Chondrocyte (in vitro differentiated cells): ENCODE data around the gene CCDC7. TPM values are rescaled to one million over a fixed set of nuclear protein-coding genes. Genes with fewer than 3 reads are reported as not detected.
"Not testable (repeated sequence)": the region's sequence is repeated elsewhere in the genome, so short reads cannot be mapped to it uniquely, and the experiment has no call there.

Source experiments
- DNase-seq: peaks from one replicate; pipeline ENCODE4 v3.0.0; 2021; ENCODE audit warnings: mixed read lengths, low spot score
- H3K27ac Mint-ChIP-seq: one replicate; pipeline ENCODE4 v1.8.0; 2021; ENCODE audit warnings: mild to moderate bottlenecking, moderate library complexity, mixed read lengths; ENCODE audit not compliant: unreplicated experiment
- H3K27me3 Mint-ChIP-seq: 2 replicates; pipeline ENCODE4 v1.8.0; 2021; ENCODE audit warnings: low read depth, mixed read lengths
- H3K36me3 Mint-ChIP-seq: 2 replicates; pipeline ENCODE4 v1.8.0; 2021; ENCODE audit warnings: low read depth, mixed read lengths
- H3K4me1 Mint-ChIP-seq: 2 replicates; pipeline ENCODE4 v1.8.0; 2021; ENCODE audit warnings: low read depth, mild to moderate bottlenecking, mixed read lengths
- H3K4me3 Mint-ChIP-seq: one replicate; pipeline ENCODE4 v1.8.0; 2021; ENCODE audit warnings: mild to moderate bottlenecking, moderate library complexity, mixed read lengths; ENCODE audit not compliant: unreplicated experiment
- H3K9me3 Mint-ChIP-seq: 2 replicates; pipeline ENCODE4 v1.8.0; 2021; ENCODE audit warnings: low read depth, mixed read lengths
- CTCF ChIP-seq: fragments of 200-600 bp; sonication (generic); IDR thresholded peaks from 2 replicates; pipeline ENCODE4 v1.5.0; 2021; ENCODE audit warnings: antibody characterized with exemption, mild to moderate bottlenecking, moderate library complexity
- total RNA-seq: library from RNA; stranded (reverse); gene quantifications from 3 replicates; pipeline ENCODE4 v1.2.1, GENCODE V29; 2021

CCDC7 gene
- total RNA-seq, 1 donor from 2014 or later: 7.0 TPM

- H3K4me1 Mint-ChIP-seq: no peaks in the 10 kb centered on the region
- TF ChIP-seq CTCF: no peak
- H3K27me3 Mint-ChIP-seq: no peaks in the 10 kb centered on the region
- peaks cover 19% of the 10 kb centered on the region for H3K9me3 Mint-ChIP-seq
- H3K36me3 Mint-ChIP-seq: peaks cover 7% of the 10 kb centered on the region
- no peak for DNase-seq
- no peak overlapping the region for H3K27ac Mint-ChIP-seq
- no peak overlapping the region for H3K4me3 Mint-ChIP-seq
Measured at GRCh38 chr10:32684291-32684690, 238.4 kb downstream of the CCDC7 start.

- Mint-ChIP-seq H3K27me3 (no peaks in the 10 kb centered on the region), H3K9me3 (peaks cover 15% of the 10 kb centered on the region), H3K27ac (no peak overlapping the region), H3K36me3 (peaks cover 9% of the 10 kb centered on the region), H3K4me1 (no peaks in the 10 kb centered on the region), H3K4me3 (no peak overlapping the region)
- no peak for DNase-seq
- TF ChIP-seq CTCF: no peak
Measured at GRCh38 chr10:32687116-32687515, 241.2 kb downstream of the CCDC7 start.

GRCh38 chr10:32687546-32687945 is 241.6 kb downstream of the CCDC7 start:
- H3K4me1 Mint-ChIP-seq: no peaks in the 10 kb centered on the region
- DNase-seq: no peak
- peaks cover 8% of the 10 kb centered on the region for H3K36me3 Mint-ChIP-seq
- no peaks in the 10 kb centered on the region for H3K27me3 Mint-ChIP-seq
- H3K9me3 Mint-ChIP-seq: peaks cover 11% of the 10 kb centered on the region
- TF ChIP-seq CTCF: no peak
- H3K4me3 Mint-ChIP-seq: no peak overlapping the region
- H3K27ac Mint-ChIP-seq: no peak overlapping the region

GRCh38 chr10:32692174-32692573 is 246.2 kb downstream of the CCDC7 start:
- no peaks in the 10 kb centered on the region for H3K4me1 Mint-ChIP-seq
- TF ChIP-seq CTCF: no peak
- peaks cover 3% of the 10 kb centered on the region for H3K9me3 Mint-ChIP-seq
- DNase-seq: no peak
- H3K36me3 Mint-ChIP-seq: peaks cover 9% of the 10 kb centered on the region
- no peak overlapping the region for H3K4me3 Mint-ChIP-seq
- no peak overlapping the region for H3K27ac Mint-ChIP-seq
- no peaks in the 10 kb centered on the region for H3K27me3 Mint-ChIP-seq

GRCh38 chr10:32693441-32693979 is 247.6 kb downstream of the CCDC7 start:
- Mint-ChIP-seq H3K27ac (no peak overlapping the region), H3K4me3 (no peak overlapping the region), H3K4me1 (no peaks in the 10 kb centered on the region), H3K36me3 (peaks cover 11% of the 10 kb centered on the region), H3K27me3 (no peaks in the 10 kb centered on the region), H3K9me3 (peaks cover 7% of the 10 kb centered on the region)
- no peak for DNase-seq
- TF ChIP-seq CTCF: no peak

- peaks cover 31% of the 10 kb centered on the region for H3K9me3 Mint-ChIP-seq
- H3K4me1 Mint-ChIP-seq: not testable (repeated sequence)
Measured at GRCh38 chr10:32699683-32700082, 253.7 kb downstream of the CCDC7 start.

More at GRCh38 chr10:32699683-32700082, 253.7 kb downstream of the CCDC7 start:
- DNase-seq, H3K4me3 Mint-ChIP-seq, H3K27ac Mint-ChIP-seq, H3K27me3 Mint-ChIP-seq: not testable (repeated sequence)
- H3K36me3 Mint-ChIP-seq: peaks cover 27% of the 10 kb centered on the region
